GM18861 (cell line): ENCODE measurements around the gene UAP1L1.

Experiments
- ATAC-seq: cut with Tn5 transposase; IDR thresholded peaks from one replicate; pipeline ENCODE4 v1.9.1; 2021; ENCODE audit not compliant: unreplicated experiment

The UAP1L1 gene

GRCh38 chr9:137041124-137041523, 36.2 kb upstream of the UAP1L1 start:
- no peak for ATAC-seq

GRCh38 chr9:137042751-137043727, 34.3 kb upstream of the UAP1L1 start:
- no peak for ATAC-seq

GRCh38 chr9:137044037-137044436, 33.3 kb upstream of the UAP1L1 start:
- no peak for ATAC-seq

- ATAC-seq = no peak
These were observed 32.7 kb upstream of the UAP1L1 start for GRCh38 chr9:137044502-137045177.

- ATAC-seq = no peak
These were observed 31.8 kb upstream of the UAP1L1 start for GRCh38 chr9:137045294-137046087.

GRCh38 chr9:137046088-137046787, 31.1 kb upstream of the UAP1L1 start, which contains the start of gene NPDC1:
NPDC1 (minus strand) TSS chr9:137046177; CDS start chr9:137045989, 188 bp downstream.
- no peak for ATAC-seq

- no peak for ATAC-seq
These were observed 28.4 kb upstream of the UAP1L1 start for GRCh38 chr9:137048655-137049543.

GRCh38 chr9:137049544-137050449, 27.5 kb upstream of the UAP1L1 start:
- ATAC-seq = no peak

GRCh38 chr9:137050570-137050969, 26.7 kb upstream of the UAP1L1 start:
- no peak for ATAC-seq

- no peak for ATAC-seq
These were observed 26.1 kb upstream of the UAP1L1 start for GRCh38 chr9:137051145-137051724.

GRCh38 chr9:137052293-137052692, 25.0 kb upstream of the UAP1L1 start:
- no peak for ATAC-seq

GRCh38 chr9:137052998-137053943, 24.0 kb upstream of the UAP1L1 start:
- no peak for ATAC-seq

- no peak for ATAC-seq
These were observed 23.1 kb upstream of the UAP1L1 start, which contains the start of gene ENTPD2 for GRCh38 chr9:137053944-137054931. ENTPD2 (minus strand) TSS chr9:137054061; CDS start chr9:137053997, 64 bp downstream.

GRCh38 chr9:137054932-137055384, 22.4 kb upstream of the UAP1L1 start:
- no peak for ATAC-seq
